Lower leg skin (tissue), 3 donors: Measurements from ENCODE around the gene PROZ.

ENCODE experiments used
- POLR2A ChIP-seq, 2 donors: fragments of 450-650 bp; IDR thresholded peaks; one replicate each; pipeline ENCODE4 v1.6.1; 2016 to 2017; ENCODE audit warnings: antibody characterized with exemption in 2 of 2, mild to moderate bottlenecking in 1 of 2, moderate library complexity in 1 of 2
- TF ChIP-seq, protein P1 (sequence below), 3 donors: fragments of 450-650 bp; IDR thresholded peaks; one replicate each; pipeline ENCODE4 v1.5.1; 2016; ENCODE audit warnings: antibody characterized with exemption in 3 of 3, mild to moderate bottlenecking in 3 of 3, moderate library complexity in 2 of 3

DNA sequence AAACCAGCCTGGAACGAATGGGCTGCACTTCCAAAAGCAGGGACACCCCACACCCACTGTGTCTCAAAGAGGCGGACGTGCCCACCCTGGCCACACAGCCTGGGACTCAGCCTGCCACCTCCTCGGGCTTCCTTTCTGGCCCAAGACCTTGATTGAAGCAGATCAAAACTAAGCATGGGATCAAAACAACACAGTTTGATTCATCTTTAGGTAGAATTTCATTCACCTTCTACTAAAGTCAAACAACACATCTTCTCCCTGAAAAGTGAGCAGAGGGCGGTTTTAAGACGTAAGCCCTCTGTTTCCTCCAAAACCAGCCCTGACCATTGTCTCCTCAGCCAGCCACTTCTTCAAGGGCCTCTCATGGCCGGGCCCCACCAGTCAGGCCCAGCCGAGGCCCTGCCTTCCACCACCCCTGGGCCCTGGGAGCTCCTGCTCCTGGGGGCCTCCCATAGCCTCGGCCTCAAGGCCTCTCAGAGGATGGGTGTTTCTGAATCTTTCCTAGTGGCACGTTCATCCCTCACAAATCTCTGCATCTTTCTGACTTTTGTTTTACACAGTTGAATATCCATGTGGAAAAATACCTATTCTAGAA lies 42.1 kb upstream of the PROZ start:
- TF ChIP-seq, protein P1, sequence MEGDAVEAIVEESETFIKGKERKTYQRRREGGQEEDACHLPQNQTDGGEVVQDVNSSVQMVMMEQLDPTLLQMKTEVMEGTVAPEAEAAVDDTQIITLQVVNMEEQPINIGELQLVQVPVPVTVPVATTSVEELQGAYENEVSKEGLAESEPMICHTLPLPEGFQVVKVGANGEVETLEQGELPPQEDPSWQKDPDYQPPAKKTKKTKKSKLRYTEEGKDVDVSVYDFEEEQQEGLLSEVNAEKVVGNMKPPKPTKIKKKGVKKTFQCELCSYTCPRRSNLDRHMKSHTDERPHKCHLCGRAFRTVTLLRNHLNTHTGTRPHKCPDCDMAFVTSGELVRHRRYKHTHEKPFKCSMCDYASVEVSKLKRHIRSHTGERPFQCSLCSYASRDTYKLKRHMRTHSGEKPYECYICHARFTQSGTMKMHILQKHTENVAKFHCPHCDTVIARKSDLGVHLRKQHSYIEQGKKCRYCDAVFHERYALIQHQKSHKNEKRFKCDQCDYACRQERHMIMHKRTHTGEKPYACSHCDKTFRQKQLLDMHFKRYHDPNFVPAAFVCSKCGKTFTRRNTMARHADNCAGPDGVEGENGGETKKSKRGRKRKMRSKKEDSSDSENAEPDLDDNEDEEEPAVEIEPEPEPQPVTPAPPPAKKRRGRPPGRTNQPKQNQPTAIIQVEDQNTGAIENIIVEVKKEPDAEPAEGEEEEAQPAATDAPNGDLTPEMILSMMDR (IDR thresholded peaks at IDR 0.05): no peak
- no peak for TF ChIP-seq POLR2A (IDR thresholded peaks at IDR 0.05)
